HL-60 (cell line): ENCODE measurements around the gene USP10.

ENCODE experiments used
- DNase-seq, 2 experiments: peaks; one replicate each; pipeline ENCODE4 v3.0.0-alpha.2; 2010 to 2020; ENCODE audit warnings: low read depth in 1 of 2, low spot score in 1 of 2
- H3K27ac ChIP-seq: fragments of 250-450 bp; sonication (Bioruptor Pico); replicated peaks from 2 replicates; pipeline ENCODE4 v1.5.1; 2020; ENCODE audit warnings: mild to moderate bottlenecking, moderate library complexity
- H3K27me3 ChIP-seq: fragments of 250-450 bp; sonication (Bioruptor Pico); 2 replicates; pipeline ENCODE4 v1.5.1; 2021; ENCODE audit warnings: mild to moderate bottlenecking, moderate library complexity; ENCODE audit not compliant: insufficient read depth, poor library complexity, severe bottlenecking
- H3K4me3 ChIP-seq: replicated peaks from 2 replicates; pipeline ENCODE4 v1.5.1; 2011; ENCODE audit warnings: mild to moderate bottlenecking, control low read depth, low read length; ENCODE audit not compliant: insufficient read depth
- CTCF ChIP-seq: IDR thresholded peaks from one replicate; pipeline ENCODE4 v1.5.1; 2011; ENCODE audit warnings: low read length, control low read depth, inconsistent platforms; ENCODE audit not compliant: insufficient read depth
- GABPA ChIP-seq: IDR thresholded peaks from 2 replicates; pipeline ENCODE4 v1.6.1; 2012; ENCODE audit warnings: low read depth
- POLR2AphosphoS5 ChIP-seq: IDR thresholded peaks from 2 replicates; pipeline ENCODE4 v1.6.1; 2012; ENCODE audit warnings: low read depth
- REST ChIP-seq: IDR thresholded peaks from 2 replicates; pipeline ENCODE4 v1.6.1; 2012; ENCODE audit warnings: low read depth; ENCODE audit not compliant: insufficient replicate concordance
- SPI1 ChIP-seq: IDR thresholded peaks from 2 replicates; pipeline ENCODE4 v1.6.1; 2012; ENCODE audit warnings: low read depth, mild to moderate bottlenecking, borderline replicate concordance

Gene USP10

GRCh38 chr16:84819644-84820304 is 120.0 kb downstream of the USP10 start, which contains the start of gene CRISPLD2:
Gene CRISPLD2 (plus strand): TSS chr16:84819985. CDS start chr16:84838496, 18,511 bp downstream.
- peak within 1 kb of the TSS; percentile 31 for H3K4me3 ChIP-seq
- no peak within 1 kb of the TSS for H3K27ac ChIP-seq
- no peak for TF ChIP-seq SPI1
- TF ChIP-seq CTCF = no peak
- no peak for TF ChIP-seq REST
- DNase-seq = peak; percentile 77 to 86
- H3K27me3 ChIP-seq = peaks cover 2% of the 10 kb centered on the region

- TF ChIP-seq REST (no peak), GABPA (no peak), CTCF (no peak), POLR2AphosphoS5 (no peak), SPI1 (no peak)
- Histone ChIP-seq H3K4me3 (peak overlapping the region; percentile 31), H3K27ac (no peak overlapping the region), H3K27me3 (peaks cover 2% of the 10 kb centered on the region)
- DNase-seq = no peak
Measured at GRCh38 chr16:84820305-84820684, 120.5 kb downstream of the USP10 start.

- Histone ChIP-seq H3K27ac (no peak overlapping the region), H3K27me3 (peaks cover 2% of the 10 kb centered on the region), H3K4me3 (no peak overlapping the region)
- no peak for DNase-seq
- no peak for TF ChIP-seq CTCF
- TF ChIP-seq GABPA = no peak
Measured at GRCh38 chr16:84820771-84821170, 121.0 kb downstream of the USP10 start.

GRCh38 chr16:84821179-84821578 is 121.4 kb downstream of the USP10 start:
- TF ChIP-seq POLR2AphosphoS5 (no peak), CTCF (no peak), SPI1 (no peak), REST (no peak), GABPA (no peak)
- H3K4me3 ChIP-seq = no peak overlapping the region
- H3K27ac ChIP-seq = no peak overlapping the region
- no peak for DNase-seq
- peaks cover 2% of the 10 kb centered on the region for H3K27me3 ChIP-seq
